ENCODE measurements around the gene CROCC2.

The CROCC2 gene

GRCh38 chr2:240964704-240965295, 58.7 kb downstream of the CROCC2 start:
- TF ChIP-seq, protein P1, sequence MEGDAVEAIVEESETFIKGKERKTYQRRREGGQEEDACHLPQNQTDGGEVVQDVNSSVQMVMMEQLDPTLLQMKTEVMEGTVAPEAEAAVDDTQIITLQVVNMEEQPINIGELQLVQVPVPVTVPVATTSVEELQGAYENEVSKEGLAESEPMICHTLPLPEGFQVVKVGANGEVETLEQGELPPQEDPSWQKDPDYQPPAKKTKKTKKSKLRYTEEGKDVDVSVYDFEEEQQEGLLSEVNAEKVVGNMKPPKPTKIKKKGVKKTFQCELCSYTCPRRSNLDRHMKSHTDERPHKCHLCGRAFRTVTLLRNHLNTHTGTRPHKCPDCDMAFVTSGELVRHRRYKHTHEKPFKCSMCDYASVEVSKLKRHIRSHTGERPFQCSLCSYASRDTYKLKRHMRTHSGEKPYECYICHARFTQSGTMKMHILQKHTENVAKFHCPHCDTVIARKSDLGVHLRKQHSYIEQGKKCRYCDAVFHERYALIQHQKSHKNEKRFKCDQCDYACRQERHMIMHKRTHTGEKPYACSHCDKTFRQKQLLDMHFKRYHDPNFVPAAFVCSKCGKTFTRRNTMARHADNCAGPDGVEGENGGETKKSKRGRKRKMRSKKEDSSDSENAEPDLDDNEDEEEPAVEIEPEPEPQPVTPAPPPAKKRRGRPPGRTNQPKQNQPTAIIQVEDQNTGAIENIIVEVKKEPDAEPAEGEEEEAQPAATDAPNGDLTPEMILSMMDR (IDR thresholded peaks at IDR 0.05; ENCODE audit: low read depth, low read length): no peak

GRCh38 chr2:240965296-240965904, 59.3 kb downstream of the CROCC2 start:
- H3K27me3 ChIP-seq (ENCODE audit: insufficient read depth, low read depth, severe bottlenecking): no peaks in the 10 kb centered on the region
- H3K27ac ChIP-seq: no peak overlapping the region
- no peak overlapping the region for H3K4me3 ChIP-seq (ENCODE audit: low read depth, low read length)
- no peak for DNase-seq
- H3K36me3 ChIP-seq: no peaks in the 10 kb centered on the region
- TF ChIP-seq, protein P1 (IDR thresholded peaks at IDR 0.05; ENCODE audit: low read depth, low read length): no peak
- H3K9me3 ChIP-seq (ENCODE audit: severe bottlenecking): no peaks in the 10 kb centered on the region

More at GRCh38 chr2:240964704-240965295, 58.7 kb downstream of the CROCC2 start:
- H3K27me3 ChIP-seq (ENCODE audit: insufficient read depth, low read depth, severe bottlenecking): no peaks in the 10 kb centered on the region
- no peak overlapping the region for H3K27ac ChIP-seq
- H3K4me3 ChIP-seq (ENCODE audit: low read depth, low read length): no peak overlapping the region
- H3K9me3 ChIP-seq (ENCODE audit: severe bottlenecking): no peaks in the 10 kb centered on the region
- DNase-seq: no peak
- no peaks in the 10 kb centered on the region for H3K36me3 ChIP-seq

DNA sequence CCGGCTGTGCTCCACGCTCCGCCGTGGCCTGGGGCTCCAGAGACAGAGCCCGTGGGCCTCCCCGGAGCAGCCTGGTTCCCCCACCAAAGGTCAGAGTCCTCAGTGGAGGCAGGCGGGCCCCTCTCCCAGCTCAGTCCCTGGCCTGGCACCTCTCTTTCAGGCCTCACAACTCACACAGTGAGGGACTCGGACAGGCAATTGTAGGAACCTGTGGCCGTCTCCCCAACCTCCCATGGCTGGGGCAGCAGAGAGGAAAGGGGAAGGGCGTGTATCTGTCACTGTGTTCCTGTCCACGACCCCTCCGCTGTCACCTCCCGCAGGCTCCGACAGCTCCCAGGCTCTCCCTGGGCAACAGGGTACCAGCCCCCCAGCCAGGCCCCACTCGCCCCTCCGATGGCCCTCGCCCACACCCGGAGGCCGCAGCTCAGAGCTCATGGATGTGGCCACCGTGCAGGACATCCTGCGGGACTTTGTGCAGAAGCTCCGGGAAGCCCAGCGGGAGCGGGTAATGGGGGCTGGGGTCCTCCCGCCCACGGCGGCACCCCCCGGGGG, 59.8 kb downstream of the CROCC2 start:
- no peak for DNase-seq
- TF ChIP-seq, protein P1 (IDR thresholded peaks at IDR 0.05; ENCODE audit: low read depth, low read length): no peak
- Histone ChIP-seq H3K9me3 (ENCODE audit: severe bottlenecking) (no peaks in the 10 kb centered on the region), H3K27me3 (ENCODE audit: insufficient read depth, low read depth, severe bottlenecking) (no peaks in the 10 kb centered on the region), H3K36me3 (no peaks in the 10 kb centered on the region), H3K27ac (no peak overlapping the region), H3K4me3 (ENCODE audit: low read depth, low read length) (no peak overlapping the region)

DNA sequence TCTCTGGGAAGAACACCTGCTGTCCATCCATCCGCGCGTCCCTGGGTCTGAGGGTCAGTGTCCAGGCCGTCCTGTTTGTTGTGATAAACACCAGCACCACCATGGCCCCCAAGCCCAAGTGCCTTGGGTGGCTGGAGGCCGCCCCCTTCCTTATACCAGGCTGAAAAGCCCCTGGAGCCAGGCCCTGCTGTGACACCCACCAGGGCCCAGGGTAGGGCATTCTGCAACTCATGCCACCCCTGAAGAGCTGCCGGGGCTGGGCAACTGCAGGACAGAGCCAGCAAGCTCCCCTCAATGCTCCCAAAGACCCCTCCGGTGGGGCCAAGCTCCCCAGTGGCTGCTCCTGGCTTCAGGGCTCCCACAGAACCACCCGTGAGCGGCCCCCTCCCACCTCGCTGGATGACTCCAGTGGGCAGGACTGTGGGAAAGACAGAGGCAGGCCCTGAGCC, 60.3 kb downstream of the CROCC2 start:
- Histone ChIP-seq H3K36me3 (no peaks in the 10 kb centered on the region), H3K9me3 (ENCODE audit: severe bottlenecking) (no peaks in the 10 kb centered on the region), H3K27ac (no peak overlapping the region), H3K4me3 (ENCODE audit: low read depth, low read length) (no peak overlapping the region), H3K27me3 (ENCODE audit: insufficient read depth, low read depth, severe bottlenecking) (no peaks in the 10 kb centered on the region)
- TF ChIP-seq, protein P1 (IDR thresholded peaks at IDR 0.05; ENCODE audit: low read depth, low read length): no peak
- DNase-seq: no peak

DNA sequence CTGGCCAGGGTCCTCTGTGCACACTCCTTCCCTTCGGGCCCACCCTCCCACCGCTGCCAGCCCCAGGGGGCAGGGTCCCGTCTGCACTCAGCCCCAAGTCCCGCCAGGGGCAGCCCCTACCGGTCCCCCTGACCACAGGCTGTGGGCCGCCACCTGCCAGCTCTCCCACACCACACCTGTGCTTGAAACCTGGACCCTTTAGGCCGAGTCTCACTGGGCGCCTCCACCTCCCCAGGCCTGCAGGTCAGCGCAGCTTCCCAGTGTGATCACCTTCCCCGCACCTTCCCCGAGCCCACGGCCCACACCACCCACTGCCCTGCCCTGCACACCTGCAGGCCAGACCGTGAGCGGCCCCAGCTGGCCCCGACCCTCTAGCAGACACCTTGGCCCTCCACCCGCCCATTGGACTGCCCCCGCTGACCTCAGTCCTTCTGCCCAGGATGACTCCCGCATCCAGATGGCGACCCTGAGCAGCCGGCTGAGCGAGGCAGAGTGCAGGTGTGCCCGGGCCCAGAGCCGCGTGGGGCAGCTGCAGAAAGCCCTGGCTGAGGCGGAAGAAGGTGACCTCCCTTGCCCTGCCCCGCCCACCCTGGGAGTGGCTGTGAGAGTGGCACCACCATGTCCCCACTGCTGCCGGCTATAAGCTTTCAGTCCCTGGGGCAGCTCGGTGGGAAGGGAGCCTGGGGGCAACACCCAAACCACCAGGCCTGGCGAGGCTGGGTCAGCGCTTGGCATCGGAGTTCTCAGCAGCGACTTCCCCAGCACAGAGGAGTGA, 61.0 kb downstream of the CROCC2 start:
- no peak overlapping the region for H3K4me3 ChIP-seq (ENCODE audit: low read depth, low read length)
- no peaks in the 10 kb centered on the region for H3K9me3 ChIP-seq (ENCODE audit: severe bottlenecking)
- no peaks in the 10 kb centered on the region for H3K27me3 ChIP-seq (ENCODE audit: insufficient read depth, low read depth, severe bottlenecking)
- TF ChIP-seq, protein P1 (IDR thresholded peaks at IDR 0.05; ENCODE audit: low read depth, low read length): no peak
- no peaks in the 10 kb centered on the region for H3K36me3 ChIP-seq
- DNase-seq: peak; percentile 46
- H3K27ac ChIP-seq: no peak overlapping the region

Data from WERI-Rb-1 (cell line).